NT2/D1 (cell line): ENCODE data around the gene NCOR1.

Experiments
- DNase-seq: peaks from one replicate; pipeline ENCODE4 v3.0.0-alpha.2; 2011; ENCODE audit warnings: low read depth, low spot score
- H3K27me3 ChIP-seq: 2 replicates; pipeline ENCODE4 v1.6.0; 2011; ENCODE audit warnings: mild to moderate bottlenecking; ENCODE audit not compliant: insufficient read length, insufficient read depth
- H3K36me3 ChIP-seq: 2 replicates; pipeline ENCODE4 v1.6.1; 2011; ENCODE audit warnings: mild to moderate bottlenecking, low read length, mixed read lengths; ENCODE audit not compliant: insufficient read depth, insufficient read length
- H3K4me1 ChIP-seq: 2 replicates; pipeline ENCODE4 v1.5.1; 2011; ENCODE audit not compliant: insufficient read depth, insufficient read length
- H3K4me3 ChIP-seq: 2 replicates; pipeline ENCODE4 v1.5.1; 2011; ENCODE audit warnings: low read depth; ENCODE audit not compliant: insufficient read length
- H3K9ac ChIP-seq: 2 replicates; pipeline ENCODE4 v1.6.0; 2011; ENCODE audit warnings: low read depth; ENCODE audit not compliant: insufficient read length
- H3K9me3 ChIP-seq: 2 replicates; pipeline ENCODE4 v1.5.1; 2011; ENCODE audit warnings: mild to moderate bottlenecking, low read length; ENCODE audit not compliant: insufficient read depth
- SUZ12 ChIP-seq: IDR thresholded peaks from 2 replicates; pipeline ENCODE4 v1.6.1; 2011; ENCODE audit not compliant: insufficient read length, insufficient read depth; ENCODE audit errors: extremely low read depth
- YY1 ChIP-seq: IDR thresholded peaks from 2 replicates; pipeline ENCODE4 v1.6.1; 2011; ENCODE audit not compliant: insufficient read length, insufficient read depth
- ZNF274 ChIP-seq: IDR thresholded peaks from 2 replicates; pipeline ENCODE4 v1.6.1; 2011; ENCODE audit warnings: mild to moderate bottlenecking, low read depth, low read length

NCOR1 gene

DNA sequence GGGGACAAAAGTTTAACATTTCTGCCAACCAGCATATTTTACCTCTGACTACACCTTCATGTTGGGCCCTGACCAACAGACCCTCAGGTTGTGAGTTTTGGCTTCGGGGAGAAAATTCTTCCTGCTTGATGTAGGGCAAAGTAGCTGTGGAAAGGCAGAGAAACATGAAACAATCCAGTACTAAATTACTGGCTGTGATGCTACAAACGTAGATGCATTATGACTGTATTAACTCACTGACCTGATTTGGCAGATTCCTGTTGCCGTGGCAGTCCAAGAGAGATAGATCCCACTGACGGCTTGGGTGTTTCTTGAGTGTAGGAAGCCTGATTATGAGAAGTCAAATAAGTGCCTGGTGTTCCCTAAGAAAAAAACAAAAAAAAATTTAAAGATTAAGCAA lies 135.0 kb downstream of the NCOR1 start:
- no peak for TF ChIP-seq SUZ12
- no peak for TF ChIP-seq YY1
- no peak for TF ChIP-seq ZNF274
- Histone ChIP-seq H3K27me3 (no peaks in the 10 kb centered on the region), H3K36me3 (peaks cover 38% of the 10 kb centered on the region), H3K9ac (no peak overlapping the region), H3K4me1 (no peaks in the 10 kb centered on the region), H3K9me3 (0 out of 2 replicates have a peak, but pooled peaks cover 6% of the 10 kb centered on the region), H3K4me3 (no peak overlapping the region)
- no peak for DNase-seq

DNA sequence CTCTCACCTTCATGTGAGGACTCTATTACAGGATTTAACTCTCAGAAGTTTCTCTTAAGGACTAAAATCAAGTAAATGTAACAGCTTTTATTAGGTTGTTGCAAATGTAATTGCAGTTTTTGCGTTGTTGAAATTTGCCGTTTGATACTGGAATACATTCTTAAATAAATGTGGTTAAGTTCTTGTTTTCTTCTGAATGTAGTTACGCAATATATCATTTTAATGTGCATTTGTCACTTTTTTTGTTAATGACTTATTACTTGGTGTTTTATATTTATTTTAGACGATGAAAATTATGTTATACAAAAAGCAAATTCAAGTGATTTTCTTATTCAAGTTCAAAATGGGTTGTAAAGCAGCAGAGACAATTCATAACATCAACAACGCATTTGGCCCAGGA lies 139.4 kb downstream of the NCOR1 start:
- Histone ChIP-seq H3K9ac (no peak overlapping the region), H3K36me3 (peaks cover 60% of the 10 kb centered on the region), H3K4me1 (no peaks in the 10 kb centered on the region), H3K27me3 (no peaks in the 10 kb centered on the region), H3K9me3 (no peaks in the 10 kb centered on the region), H3K4me3 (no peak overlapping the region)
- no peak for TF ChIP-seq ZNF274
- no peak for TF ChIP-seq YY1
- TF ChIP-seq SUZ12: no peak
- no peak for DNase-seq

DNA sequence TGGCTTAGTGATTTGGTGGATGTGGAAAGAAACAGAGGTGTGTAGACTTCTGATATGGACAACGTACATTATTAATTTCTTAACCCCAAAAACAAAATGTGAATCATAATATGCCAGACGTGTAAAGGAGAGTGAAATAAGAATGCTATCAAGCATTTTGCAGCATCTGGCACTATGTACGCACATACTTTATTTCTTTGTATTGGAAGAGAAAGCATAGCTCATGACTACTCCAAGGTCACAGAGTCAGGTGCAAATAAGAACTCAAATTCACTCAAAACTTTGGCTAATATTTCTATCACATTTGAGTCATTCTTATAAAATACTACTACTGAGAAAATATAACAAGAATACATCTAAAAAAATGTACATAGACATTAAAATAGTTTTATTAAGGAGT lies 140.9 kb downstream of the NCOR1 start:
- no peaks in the 10 kb centered on the region for H3K9me3 ChIP-seq
- H3K27me3 ChIP-seq: no peaks in the 10 kb centered on the region
- H3K4me1 ChIP-seq: no peaks in the 10 kb centered on the region
- no peak overlapping the region for H3K4me3 ChIP-seq
- H3K36me3 ChIP-seq: peaks cover 62% of the 10 kb centered on the region
- TF ChIP-seq SUZ12 (no peak), YY1 (no peak), ZNF274 (no peak)
- DNase-seq: no peak
- H3K9ac ChIP-seq: no peak overlapping the region

DNA sequence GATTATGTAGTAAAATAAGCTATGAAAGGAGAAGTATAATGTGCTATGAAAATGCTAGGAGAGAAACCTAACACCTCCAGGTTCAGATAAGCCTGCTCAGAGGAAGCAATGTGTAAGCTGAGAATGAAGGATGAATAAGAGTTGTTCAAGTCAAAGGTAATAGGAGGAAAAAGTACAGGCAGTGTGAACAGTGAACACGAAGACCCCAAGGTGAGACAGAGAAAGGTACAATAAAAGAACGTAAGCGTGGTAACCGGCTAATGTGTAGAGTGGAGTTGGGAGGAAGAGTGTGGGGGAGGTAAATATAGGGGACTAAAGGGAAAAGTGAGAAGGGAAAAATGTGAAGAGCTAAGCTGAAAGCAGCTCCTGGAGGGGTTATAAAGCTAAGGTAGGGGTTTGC lies 141.5 kb downstream of the NCOR1 start:
- no peak for TF ChIP-seq YY1
- TF ChIP-seq SUZ12: no peak
- no peak for TF ChIP-seq ZNF274
- no peaks in the 10 kb centered on the region for H3K4me1 ChIP-seq

DNA sequence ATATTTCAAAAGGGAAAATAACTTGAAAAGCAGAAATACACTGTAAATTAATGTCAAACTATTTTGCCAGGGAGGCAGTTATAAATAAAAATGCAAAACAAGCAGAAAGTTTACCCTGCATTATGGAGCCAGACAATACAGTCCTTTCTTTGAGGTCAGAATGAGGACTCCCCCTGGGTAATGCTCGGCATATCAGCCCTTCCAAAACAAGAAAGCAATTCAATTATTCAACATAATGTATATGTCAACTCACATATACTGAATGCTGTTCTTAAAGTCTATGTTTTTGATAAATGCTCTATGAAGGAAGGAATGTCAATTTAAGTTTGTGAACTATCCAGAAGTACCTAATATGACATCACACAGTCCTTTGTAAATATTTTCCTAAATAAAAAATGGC lies 143.3 kb downstream of the NCOR1 start:
- H3K9ac ChIP-seq: no peak overlapping the region
- peaks cover 64% of the 10 kb centered on the region for H3K36me3 ChIP-seq
- H3K4me3 ChIP-seq: no peak overlapping the region
- H3K27me3 ChIP-seq: no peaks in the 10 kb centered on the region
- no peak for DNase-seq
- no peaks in the 10 kb centered on the region for H3K9me3 ChIP-seq
- H3K4me1 ChIP-seq: no peaks in the 10 kb centered on the region
- TF ChIP-seq SUZ12 (no peak), ZNF274 (no peak), YY1 (no peak)

More for the DNA sequence above, 141.5 kb downstream of the NCOR1 start:
- H3K27me3 ChIP-seq: no peaks in the 10 kb centered on the region
- DNase-seq: no peak
- H3K36me3 ChIP-seq: peaks cover 59% of the 10 kb centered on the region
- H3K4me3 ChIP-seq: no peak overlapping the region
- H3K9me3 ChIP-seq: no peaks in the 10 kb centered on the region
- no peak overlapping the region for H3K9ac ChIP-seq

DNA sequence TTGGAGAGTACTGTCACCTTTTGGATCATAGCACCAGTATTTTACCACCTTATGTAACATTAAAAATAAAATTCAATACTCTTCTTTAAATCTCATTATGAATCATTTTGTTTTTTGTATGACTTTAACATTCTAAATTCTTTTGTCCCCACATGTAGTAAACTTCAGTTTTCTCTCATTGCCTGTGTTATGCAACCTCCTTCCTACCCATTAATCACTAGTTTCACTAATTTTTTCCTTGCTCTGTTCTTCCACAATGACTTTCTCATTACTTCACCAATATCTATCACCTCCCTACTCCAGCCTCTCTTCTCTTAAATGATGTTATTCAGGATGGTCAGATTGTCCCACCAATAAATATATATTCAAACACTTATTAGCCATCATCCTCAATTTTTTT lies 147.0 kb downstream of the NCOR1 start:
- Histone ChIP-seq H3K4me1 (no peaks in the 10 kb centered on the region), H3K9ac (no peak overlapping the region), H3K9me3 (no peaks in the 10 kb centered on the region), H3K27me3 (no peaks in the 10 kb centered on the region), H3K4me3 (no peak overlapping the region), H3K36me3 (peaks cover 74% of the 10 kb centered on the region)
- no peak for DNase-seq
- TF ChIP-seq YY1: no peak
- no peak for TF ChIP-seq SUZ12
- TF ChIP-seq ZNF274: no peak

DNA sequence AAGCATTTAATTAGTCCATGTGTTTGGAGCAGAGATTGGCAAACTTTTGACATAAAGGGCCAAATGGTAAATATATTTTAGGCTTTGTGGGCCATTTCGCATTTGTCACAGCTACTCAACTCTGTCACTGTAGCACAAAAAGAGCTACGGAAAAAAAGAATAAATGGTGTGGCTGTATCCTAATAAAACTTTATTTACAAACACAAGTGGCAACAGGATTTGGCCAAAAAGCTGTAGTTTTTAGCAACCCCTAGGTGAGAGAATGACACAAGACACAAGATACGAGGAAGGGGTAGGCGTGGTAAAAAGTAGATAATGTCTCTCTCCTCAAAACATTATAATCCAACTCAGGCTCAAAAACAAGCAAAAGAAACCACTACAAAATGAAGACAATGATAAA lies 149.2 kb downstream of the NCOR1 start:
- no peak for DNase-seq
- Histone ChIP-seq H3K36me3 (peaks cover 79% of the 10 kb centered on the region), H3K4me1 (no peaks in the 10 kb centered on the region), H3K9me3 (no peaks in the 10 kb centered on the region), H3K9ac (no peak overlapping the region), H3K4me3 (no peak overlapping the region), H3K27me3 (no peaks in the 10 kb centered on the region)
- TF ChIP-seq SUZ12 (no peak), YY1 (no peak), ZNF274 (no peak)
